WTC11 (cell line): ENCODE results near the gene VDR. TPM values are rescaled to one million over a fixed set of nuclear protein-coding genes. Genes with fewer than 3 reads are reported as not detected.
A peak's percentile ranks its signal among the peaks of the same experiment; 100 is the strongest.

Source experiments
- ATAC-seq: fragments of 200-7000 bp; cut with Tn5 transposase; 2 replicates; pipeline ENCODE4 v1.10.0; 2021; ENCODE audit warnings: mild to moderate bottlenecking, moderate library complexity
- CTCF ChIA-PET: fragments of 300-600 bp; sonication (Branson Sonifier 250); formaldehyde crosslinking; loops from one replicate; lab custom pipeline; 2021; ENCODE audit warnings: antibody characterized with exemption; lab: Charles Lee
- POLR2A ChIA-PET: fragments of 350-600 bp; sonication (Branson Sonifier 250); formaldehyde crosslinking; loops from one replicate; lab custom pipeline; 2021; ENCODE audit warnings: antibody characterized with exemption; lab: Charles Lee
- DNase-seq: peaks from one replicate; pipeline ENCODE4 v3.0.0; 2021; ENCODE audit warnings: low spot score
- H3K27ac Mint-ChIP-seq: 2 replicates; pipeline ENCODE4 v1.8.0; 2021; ENCODE audit warnings: mixed read lengths
- H3K27me3 Mint-ChIP-seq: 2 replicates; pipeline ENCODE4 v1.8.0; 2021; ENCODE audit warnings: low read depth, mild to moderate bottlenecking, moderate library complexity, mixed read lengths
- H3K36me3 Mint-ChIP-seq: 2 replicates; pipeline ENCODE4 v1.8.0; 2021; ENCODE audit warnings: mixed read lengths
- H3K4me1 Mint-ChIP-seq: 2 replicates; pipeline ENCODE4 v1.8.0; 2022; ENCODE audit warnings: mixed read lengths
- H3K4me3 Mint-ChIP-seq: 2 replicates; pipeline ENCODE4 v1.8.0; 2021; ENCODE audit warnings: mild to moderate bottlenecking, moderate library complexity, mixed read lengths
- H3K9me3 Mint-ChIP-seq: 2 replicates; pipeline ENCODE4 v1.8.0; 2021; ENCODE audit warnings: mixed read lengths
- ELF4 ChIP-seq: sonication (generic); formaldehyde crosslinking; IDR thresholded peaks from 2 replicates; pipeline ENCODE4 v1.8.1; 2022; ENCODE audit warnings: low read depth, mild to moderate bottlenecking, moderate library complexity, missing genetic modification reagents
- ESRRA ChIP-seq: sonication (generic); formaldehyde crosslinking; IDR thresholded peaks from 2 replicates; pipeline ENCODE4 v1.8.1; 2022; ENCODE audit warnings: mild to moderate bottlenecking, missing genetic modification reagents, borderline replicate concordance
- GTF2I ChIP-seq: fragments of 250-450 bp; sonication (Bioruptor Pico); conservative IDR thresholded peaks from 2 replicates; pipeline ENCODE4 v1.4.0; 2021; ENCODE audit warnings: mild to moderate bottlenecking
- JUN ChIP-seq: sonication (generic); formaldehyde crosslinking; IDR thresholded peaks from 2 replicates; pipeline ENCODE4 v1.8.0; 2023; ENCODE audit warnings: mild to moderate bottlenecking, missing genetic modification reagents
- MXD4 ChIP-seq: fragments of 250-450 bp; sonication (Bioruptor Pico); IDR thresholded peaks from 2 replicates; pipeline ENCODE4 v1.8.0; 2021; ENCODE audit warnings: mild to moderate bottlenecking, moderate library complexity, borderline replicate concordance
- MYBL2 ChIP-seq: sonication (generic); formaldehyde crosslinking; IDR thresholded peaks from 2 replicates; pipeline ENCODE4 v1.8.1; 2023; ENCODE audit warnings: mild to moderate bottlenecking, moderate library complexity, missing genetic modification reagents
- OVOL2 ChIP-seq: fragments of 250-450 bp; sonication (Bioruptor Pico); IDR thresholded peaks from 2 replicates; pipeline ENCODE4 v1.9.0; 2021; ENCODE audit warnings: mild to moderate bottlenecking, borderline replicate concordance
- RORB ChIP-seq: fragments of 250-450 bp; sonication (Bioruptor Pico); IDR thresholded peaks from 2 replicates; pipeline ENCODE4 v1.9.0; 2021; ENCODE audit warnings: mild to moderate bottlenecking
- TP53 ChIP-seq: sonication (generic); formaldehyde crosslinking; IDR thresholded peaks from 2 replicates; pipeline ENCODE4 v1.8.1; 2023; ENCODE audit warnings: mild to moderate bottlenecking, missing genetic modification reagents
- ZNF138 ChIP-seq: sonication (generic); formaldehyde crosslinking; conservative IDR thresholded peaks from 2 replicates; pipeline ENCODE4 v1.8.1; 2022; ENCODE audit warnings: mild to moderate bottlenecking, moderate library complexity, missing genetic modification reagents
- ZNF671 ChIP-seq: fragments of 250-450 bp; sonication (Bioruptor Pico); IDR thresholded peaks from 2 replicates; pipeline ENCODE4 v1.8.0; 2021; ENCODE audit warnings: mild to moderate bottlenecking
- total RNA-seq: library from RNA; stranded (reverse); gene quantifications from 3 replicates; pipeline ENCODE4 v1.2.3, GENCODE V29; 2021
- TF ChIP-seq, protein P1 (sequence below): sonication (generic); formaldehyde crosslinking; IDR thresholded peaks from 2 replicates; pipeline ENCODE4 v1.8.1; 2023; ENCODE audit warnings: mild to moderate bottlenecking, missing genetic modification reagents
- TF ChIP-seq, protein P2 (sequence below): sonication (generic); formaldehyde crosslinking; IDR thresholded peaks from 2 replicates; pipeline ENCODE4 v1.8.0; 2023; ENCODE audit warnings: missing genetic modification reagents, mild to moderate bottlenecking, borderline replicate concordance
- TF ChIP-seq, protein P3 (sequence below): sonication (generic); formaldehyde crosslinking; IDR thresholded peaks from 2 replicates; pipeline ENCODE4 v1.8.1; 2023; ENCODE audit warnings: mild to moderate bottlenecking, missing genetic modification reagents, moderate library complexity
- TF ChIP-seq, protein P4 (sequence below): fragments of 250-450 bp; sonication (Bioruptor Pico); IDR thresholded peaks from 2 replicates; pipeline ENCODE4 v2.1.2; 2022; ENCODE audit warnings: mild to moderate bottlenecking, moderate library complexity
- TF ChIP-seq, protein P5 (sequence below): sonication (generic); formaldehyde crosslinking; IDR thresholded peaks from 2 replicates; pipeline ENCODE4 v1.8.1; 2023; ENCODE audit warnings: mild to moderate bottlenecking, missing genetic modification reagents, moderate library complexity
- TF ChIP-seq, protein P6 (sequence below): sonication (generic); formaldehyde crosslinking; IDR thresholded peaks from 2 replicates; pipeline ENCODE4 v1.8.0; 2022; ENCODE audit warnings: missing genetic modification reagents
- TF ChIP-seq, protein P7 (sequence below): sonication (generic); formaldehyde crosslinking; IDR thresholded peaks from 2 replicates; pipeline ENCODE4 v1.8.1; 2023; ENCODE audit warnings: mild to moderate bottlenecking, missing genetic modification reagents, borderline replicate concordance

Gene VDR
- total RNA-seq, 1 experiment from 2014 or later: 1.3 TPM

DNA sequence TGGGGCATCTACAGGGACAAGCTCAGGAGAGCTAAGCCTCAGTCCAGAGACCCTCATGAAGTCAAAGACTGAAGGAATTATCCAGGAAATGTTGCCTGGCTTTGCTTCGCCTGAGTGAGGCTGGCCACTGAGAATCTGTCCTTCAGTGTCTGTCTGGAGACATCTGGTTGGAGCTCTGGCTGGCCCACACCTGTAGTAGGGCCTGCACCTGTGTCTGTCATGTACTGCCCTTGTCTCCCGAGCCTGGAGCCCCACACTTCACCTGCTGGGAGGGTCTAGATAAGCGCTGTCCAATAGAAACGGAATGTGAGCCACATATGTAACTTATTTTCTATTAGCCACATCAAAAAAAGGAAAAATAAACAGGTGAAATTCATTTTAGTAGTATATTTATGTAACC is 75.2 kb downstream of the VDR start (continued):
- TF ChIP-seq, protein P1, sequence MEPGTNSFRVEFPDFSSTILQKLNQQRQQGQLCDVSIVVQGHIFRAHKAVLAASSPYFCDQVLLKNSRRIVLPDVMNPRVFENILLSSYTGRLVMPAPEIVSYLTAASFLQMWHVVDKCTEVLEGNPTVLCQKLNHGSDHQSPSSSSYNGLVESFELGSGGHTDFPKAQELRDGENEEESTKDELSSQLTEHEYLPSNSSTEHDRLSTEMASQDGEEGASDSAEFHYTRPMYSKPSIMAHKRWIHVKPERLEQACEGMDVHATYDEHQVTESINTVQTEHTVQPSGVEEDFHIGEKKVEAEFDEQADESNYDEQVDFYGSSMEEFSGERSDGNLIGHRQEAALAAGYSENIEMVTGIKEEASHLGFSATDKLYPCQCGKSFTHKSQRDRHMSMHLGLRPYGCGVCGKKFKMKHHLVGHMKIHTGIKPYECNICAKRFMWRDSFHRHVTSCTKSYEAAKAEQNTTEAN (CRISPR knock-in tag): no peak
- TF ChIP-seq GTF2I (CRISPR knock-in tag): no peak
- TF ChIP-seq, protein P2, sequence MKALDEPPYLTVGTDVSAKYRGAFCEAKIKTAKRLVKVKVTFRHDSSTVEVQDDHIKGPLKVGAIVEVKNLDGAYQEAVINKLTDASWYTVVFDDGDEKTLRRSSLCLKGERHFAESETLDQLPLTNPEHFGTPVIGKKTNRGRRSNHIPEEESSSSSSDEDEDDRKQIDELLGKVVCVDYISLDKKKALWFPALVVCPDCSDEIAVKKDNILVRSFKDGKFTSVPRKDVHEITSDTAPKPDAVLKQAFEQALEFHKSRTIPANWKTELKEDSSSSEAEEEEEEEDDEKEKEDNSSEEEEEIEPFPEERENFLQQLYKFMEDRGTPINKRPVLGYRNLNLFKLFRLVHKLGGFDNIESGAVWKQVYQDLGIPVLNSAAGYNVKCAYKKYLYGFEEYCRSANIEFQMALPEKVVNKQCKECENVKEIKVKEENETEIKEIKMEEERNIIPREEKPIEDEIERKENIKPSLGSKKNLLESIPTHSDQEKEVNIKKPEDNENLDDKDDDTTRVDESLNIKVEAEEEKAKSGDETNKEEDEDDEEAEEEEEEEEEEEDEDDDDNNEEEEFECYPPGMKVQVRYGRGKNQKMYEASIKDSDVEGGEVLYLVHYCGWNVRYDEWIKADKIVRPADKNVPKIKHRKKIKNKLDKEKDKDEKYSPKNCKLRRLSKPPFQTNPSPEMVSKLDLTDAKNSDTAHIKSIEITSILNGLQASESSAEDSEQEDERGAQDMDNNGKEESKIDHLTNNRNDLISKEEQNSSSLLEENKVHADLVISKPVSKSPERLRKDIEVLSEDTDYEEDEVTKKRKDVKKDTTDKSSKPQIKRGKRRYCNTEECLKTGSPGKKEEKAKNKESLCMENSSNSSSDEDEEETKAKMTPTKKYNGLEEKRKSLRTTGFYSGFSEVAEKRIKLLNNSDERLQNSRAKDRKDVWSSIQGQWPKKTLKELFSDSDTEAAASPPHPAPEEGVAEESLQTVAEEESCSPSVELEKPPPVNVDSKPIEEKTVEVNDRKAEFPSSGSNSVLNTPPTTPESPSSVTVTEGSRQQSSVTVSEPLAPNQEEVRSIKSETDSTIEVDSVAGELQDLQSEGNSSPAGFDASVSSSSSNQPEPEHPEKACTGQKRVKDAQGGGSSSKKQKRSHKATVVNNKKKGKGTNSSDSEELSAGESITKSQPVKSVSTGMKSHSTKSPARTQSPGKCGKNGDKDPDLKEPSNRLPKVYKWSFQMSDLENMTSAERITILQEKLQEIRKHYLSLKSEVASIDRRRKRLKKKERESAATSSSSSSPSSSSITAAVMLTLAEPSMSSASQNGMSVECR: no peak
- TF ChIP-seq, protein P3, sequence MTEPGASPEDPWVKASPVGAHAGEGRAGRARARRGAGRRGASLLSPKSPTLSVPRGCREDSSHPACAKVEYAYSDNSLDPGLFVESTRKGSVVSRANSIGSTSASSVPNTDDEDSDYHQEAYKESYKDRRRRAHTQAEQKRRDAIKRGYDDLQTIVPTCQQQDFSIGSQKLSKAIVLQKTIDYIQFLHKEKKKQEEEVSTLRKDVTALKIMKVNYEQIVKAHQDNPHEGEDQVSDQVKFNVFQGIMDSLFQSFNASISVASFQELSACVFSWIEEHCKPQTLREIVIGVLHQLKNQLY (CRISPR knock-in tag): no peak
- no peak for TF ChIP-seq MXD4 (CRISPR knock-in tag)
- no peak for TF ChIP-seq ESRRA (CRISPR knock-in tag)
- TF ChIP-seq OVOL2 (CRISPR knock-in tag): no peak
- TF ChIP-seq, protein P4, sequence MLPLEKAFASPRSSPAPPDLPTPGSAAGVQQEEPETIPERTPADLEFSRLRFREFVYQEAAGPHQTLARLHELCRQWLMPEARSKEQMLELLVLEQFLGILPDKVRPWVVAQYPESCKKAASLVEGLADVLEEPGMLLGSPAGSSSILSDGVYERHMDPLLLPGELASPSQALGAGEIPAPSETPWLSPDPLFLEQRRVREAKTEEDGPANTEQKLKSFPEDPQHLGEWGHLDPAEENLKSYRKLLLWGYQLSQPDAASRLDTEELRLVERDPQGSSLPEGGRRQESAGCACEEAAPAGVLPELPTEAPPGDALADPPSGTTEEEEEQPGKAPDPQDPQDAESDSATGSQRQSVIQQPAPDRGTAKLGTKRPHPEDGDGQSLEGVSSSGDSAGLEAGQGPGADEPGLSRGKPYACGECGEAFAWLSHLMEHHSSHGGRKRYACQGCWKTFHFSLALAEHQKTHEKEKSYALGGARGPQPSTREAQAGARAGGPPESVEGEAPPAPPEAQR: no peak
- TF ChIP-seq, all 79 proteins: peak for 0

DNA sequence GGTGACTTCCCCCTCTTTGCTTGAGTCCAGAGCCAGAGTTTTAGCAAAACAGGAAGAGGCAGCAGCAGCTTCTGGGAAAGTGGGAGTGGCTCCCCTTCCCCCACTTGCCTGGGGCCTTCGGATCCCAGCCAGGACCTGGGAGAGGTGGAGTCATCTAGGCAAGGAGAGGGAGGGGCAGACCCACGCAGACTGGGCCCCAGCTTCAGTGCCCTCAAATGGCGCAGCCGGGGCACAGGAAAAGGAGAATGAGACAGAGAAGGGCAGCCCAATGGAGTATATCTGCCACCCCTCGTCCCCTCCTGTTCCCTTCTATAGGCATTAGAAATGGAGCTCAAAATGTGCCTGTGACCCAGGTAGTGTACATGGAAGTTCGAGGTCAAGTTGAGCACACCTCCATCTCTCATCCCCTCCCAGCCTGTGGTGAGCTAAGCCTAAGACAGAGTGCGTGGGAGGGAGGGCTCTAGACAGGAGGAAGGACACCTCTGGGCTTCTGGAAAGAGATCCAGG is 75.8 kb downstream of the VDR start:
- no peaks in the 10 kb centered on the region for H3K9me3 Mint-ChIP-seq
- DNase-seq (peak; percentile 58), ATAC-seq (peak; percentile 84)
- no peaks in the 10 kb centered on the region for H3K36me3 Mint-ChIP-seq
- H3K27me3 Mint-ChIP-seq: peaks cover 4% of the 10 kb centered on the region; the same call in 1 of the 2 replicates
- ChIA-PET CTCF (interaction anchor here (0.8 to 7.2 kb wide), 14 partner anchors 9 to 120 kb away, joined by 3 to 111 read pairs (median 9); partner anchors contain the start of gene HDAC7), POLR2A (interaction anchor here (1.1 to 2.3 kb wide), 5 partner anchors 8 to 21 kb away, joined by 4 to 14 read pairs (median 4); partner anchors contain the start of gene HDAC7)
- no peak overlapping the region for H3K27ac Mint-ChIP-seq
- H3K4me3 Mint-ChIP-seq: 0 out of 2 replicates have a peak overlapping the region, but pooled peaks have one; percentile 14
- peaks cover 37% of the 10 kb centered on the region for H3K4me1 Mint-ChIP-seq
- TF ChIP-seq, protein P5, sequence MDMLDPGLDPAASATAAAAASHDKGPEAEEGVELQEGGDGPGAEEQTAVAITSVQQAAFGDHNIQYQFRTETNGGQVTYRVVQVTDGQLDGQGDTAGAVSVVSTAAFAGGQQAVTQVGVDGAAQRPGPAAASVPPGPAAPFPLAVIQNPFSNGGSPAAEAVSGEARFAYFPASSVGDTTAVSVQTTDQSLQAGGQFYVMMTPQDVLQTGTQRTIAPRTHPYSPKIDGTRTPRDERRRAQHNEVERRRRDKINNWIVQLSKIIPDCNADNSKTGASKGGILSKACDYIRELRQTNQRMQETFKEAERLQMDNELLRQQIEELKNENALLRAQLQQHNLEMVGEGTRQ: no peak
- TF ChIP-seq, protein P6, sequence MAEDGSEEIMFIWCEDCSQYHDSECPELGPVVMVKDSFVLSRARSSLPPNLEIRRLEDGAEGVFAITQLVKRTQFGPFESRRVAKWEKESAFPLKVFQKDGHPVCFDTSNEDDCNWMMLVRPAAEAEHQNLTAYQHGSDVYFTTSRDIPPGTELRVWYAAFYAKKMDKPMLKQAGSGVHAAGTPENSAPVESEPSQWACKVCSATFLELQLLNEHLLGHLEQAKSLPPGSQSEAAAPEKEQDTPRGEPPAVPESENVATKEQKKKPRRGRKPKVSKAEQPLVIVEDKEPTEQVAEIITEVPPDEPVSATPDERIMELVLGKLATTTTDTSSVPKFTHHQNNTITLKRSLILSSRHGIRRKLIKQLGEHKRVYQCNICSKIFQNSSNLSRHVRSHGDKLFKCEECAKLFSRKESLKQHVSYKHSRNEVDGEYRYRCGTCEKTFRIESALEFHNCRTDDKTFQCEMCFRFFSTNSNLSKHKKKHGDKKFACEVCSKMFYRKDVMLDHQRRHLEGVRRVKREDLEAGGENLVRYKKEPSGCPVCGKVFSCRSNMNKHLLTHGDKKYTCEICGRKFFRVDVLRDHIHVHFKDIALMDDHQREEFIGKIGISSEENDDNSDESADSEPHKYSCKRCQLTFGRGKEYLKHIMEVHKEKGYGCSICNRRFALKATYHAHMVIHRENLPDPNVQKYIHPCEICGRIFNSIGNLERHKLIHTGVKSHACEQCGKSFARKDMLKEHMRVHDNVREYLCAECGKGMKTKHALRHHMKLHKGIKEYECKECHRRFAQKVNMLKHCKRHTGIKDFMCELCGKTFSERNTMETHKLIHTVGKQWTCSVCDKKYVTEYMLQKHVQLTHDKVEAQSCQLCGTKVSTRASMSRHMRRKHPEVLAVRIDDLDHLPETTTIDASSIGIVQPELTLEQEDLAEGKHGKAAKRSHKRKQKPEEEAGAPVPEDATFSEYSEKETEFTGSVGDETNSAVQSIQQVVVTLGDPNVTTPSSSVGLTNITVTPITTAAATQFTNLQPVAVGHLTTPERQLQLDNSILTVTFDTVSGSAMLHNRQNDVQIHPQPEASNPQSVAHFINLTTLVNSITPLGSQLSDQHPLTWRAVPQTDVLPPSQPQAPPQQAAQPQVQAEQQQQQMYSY (CRISPR knock-in tag): 0 out of 2 replicates have a peak, but pooled peaks have one; percentile 38
- TF ChIP-seq, protein P7, sequence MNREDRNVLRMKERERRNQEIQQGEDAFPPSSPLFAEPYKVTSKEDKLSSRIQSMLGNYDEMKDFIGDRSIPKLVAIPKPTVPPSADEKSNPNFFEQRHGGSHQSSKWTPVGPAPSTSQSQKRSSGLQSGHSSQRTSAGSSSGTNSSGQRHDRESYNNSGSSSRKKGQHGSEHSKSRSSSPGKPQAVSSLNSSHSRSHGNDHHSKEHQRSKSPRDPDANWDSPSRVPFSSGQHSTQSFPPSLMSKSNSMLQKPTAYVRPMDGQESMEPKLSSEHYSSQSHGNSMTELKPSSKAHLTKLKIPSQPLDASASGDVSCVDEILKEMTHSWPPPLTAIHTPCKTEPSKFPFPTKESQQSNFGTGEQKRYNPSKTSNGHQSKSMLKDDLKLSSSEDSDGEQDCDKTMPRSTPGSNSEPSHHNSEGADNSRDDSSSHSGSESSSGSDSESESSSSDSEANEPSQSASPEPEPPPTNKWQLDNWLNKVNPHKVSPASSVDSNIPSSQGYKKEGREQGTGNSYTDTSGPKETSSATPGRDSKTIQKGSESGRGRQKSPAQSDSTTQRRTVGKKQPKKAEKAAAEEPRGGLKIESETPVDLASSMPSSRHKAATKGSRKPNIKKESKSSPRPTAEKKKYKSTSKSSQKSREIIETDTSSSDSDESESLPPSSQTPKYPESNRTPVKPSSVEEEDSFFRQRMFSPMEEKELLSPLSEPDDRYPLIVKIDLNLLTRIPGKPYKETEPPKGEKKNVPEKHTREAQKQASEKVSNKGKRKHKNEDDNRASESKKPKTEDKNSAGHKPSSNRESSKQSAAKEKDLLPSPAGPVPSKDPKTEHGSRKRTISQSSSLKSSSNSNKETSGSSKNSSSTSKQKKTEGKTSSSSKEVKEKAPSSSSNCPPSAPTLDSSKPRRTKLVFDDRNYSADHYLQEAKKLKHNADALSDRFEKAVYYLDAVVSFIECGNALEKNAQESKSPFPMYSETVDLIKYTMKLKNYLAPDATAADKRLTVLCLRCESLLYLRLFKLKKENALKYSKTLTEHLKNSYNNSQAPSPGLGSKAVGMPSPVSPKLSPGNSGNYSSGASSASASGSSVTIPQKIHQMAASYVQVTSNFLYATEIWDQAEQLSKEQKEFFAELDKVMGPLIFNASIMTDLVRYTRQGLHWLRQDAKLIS (CRISPR knock-in tag): no peak
- TF ChIP-seq MYBL2: no peak
- no peak for TF ChIP-seq TP53
- TF ChIP-seq RORB (CRISPR knock-in tag): no peak
- no peak for TF ChIP-seq JUN (CRISPR knock-in tag)
- TF ChIP-seq ZNF671 (CRISPR knock-in tag): no peak
- TF ChIP-seq ZNF138: no peak
- TF ChIP-seq ELF4: no peak
